Neural cell (in vitro differentiated cells): ENCODE measurements around the gene MYO1D. TPM values are rescaled to one million over a fixed set of nuclear protein-coding genes. Genes with fewer than 3 reads are reported as not detected.

Experiments used
- H2AFZ ChIP-seq: fragments of 200-600, 300-800 bp; sonication (generic), shearing (Covaris generic); 2 replicates; pipeline ENCODE4 v1.6.0; 2014; ENCODE audit warnings: low read depth, mild to moderate bottlenecking, antibody characterized with exemption, low read length, moderate library complexity
- H3F3A ChIP-seq: fragments of 200-600 bp; shearing (Covaris generic); 2 replicates; pipeline ENCODE4 v1.6.1; 2016; ENCODE audit warnings: mild to moderate bottlenecking, moderate library complexity, mixed read lengths, antibody characterized with exemption, low read length; ENCODE audit not compliant: insufficient read depth, poor library complexity, severe bottlenecking
- H3K27ac ChIP-seq: fragments of 200-600, 300-800 bp; sonication (generic), shearing (Covaris generic); 2 replicates; pipeline ENCODE4 v1.5.1; 2014; ENCODE audit warnings: mild to moderate bottlenecking, low read length, moderate library complexity
- H3K27me3 ChIP-seq: fragments of 300-800, 200-600 bp; sonication (generic), shearing (Covaris generic); 2 replicates; pipeline ENCODE4 v1.6.0; 2014; ENCODE audit warnings: mild to moderate bottlenecking, low read depth, low read length, moderate library complexity; ENCODE audit not compliant: insufficient read depth
- H3K36me3 ChIP-seq: fragments of 300-800, 200-600 bp; sonication (generic), shearing (Covaris generic); 2 replicates; pipeline ENCODE4 v1.5.1; 2014; ENCODE audit warnings: mild to moderate bottlenecking, antibody characterized with exemption, low read length, moderate library complexity; ENCODE audit not compliant: insufficient read depth
- H3K4me2 ChIP-seq: fragments of 300-800, 200-600 bp; sonication (generic), shearing (Covaris generic); 2 replicates; pipeline ENCODE4 v1.6.0; 2014; ENCODE audit warnings: mild to moderate bottlenecking, low read length
- H3K4me3 ChIP-seq: fragments of 300-800, 200-600 bp; sonication (generic), shearing (Covaris generic); 2 replicates; pipeline ENCODE4 v1.5.1; 2014; ENCODE audit warnings: mild to moderate bottlenecking, low read length, moderate library complexity
- H3K79me2 ChIP-seq: fragments of 200-600 bp; shearing (Covaris generic); replicated peaks from 2 replicates; pipeline ENCODE4 v1.6.0; 2014; ENCODE audit warnings: mild to moderate bottlenecking, low read length, moderate library complexity; ENCODE audit not compliant: insufficient read depth
- H3K9ac ChIP-seq: fragments of 300-800, 200-600 bp; sonication (generic), shearing (Covaris generic); 2 replicates; pipeline ENCODE4 v1.6.1; 2016; ENCODE audit warnings: mild to moderate bottlenecking, low read length, mixed read lengths
- H3K9me2 ChIP-seq: fragments of 200-600 bp; shearing (Covaris generic); 2 replicates; pipeline ENCODE4 v1.6.1; 2016; ENCODE audit warnings: mild to moderate bottlenecking, low read length, mixed read lengths; ENCODE audit not compliant: insufficient read depth
- H3K9me3 ChIP-seq: fragments of 200-600, 300-800 bp; sonication (generic), shearing (Covaris generic); 2 replicates; pipeline ENCODE4 v1.6.1; 2016; ENCODE audit warnings: mild to moderate bottlenecking, mixed run types, low read length, moderate library complexity, mixed read lengths
- H4K20me1 ChIP-seq: fragments of 200-600 bp; shearing (Covaris generic); 2 replicates; pipeline ENCODE4 v1.6.1; 2016; ENCODE audit warnings: mild to moderate bottlenecking, mixed run types; ENCODE audit not compliant: insufficient read depth
- CTCF ChIP-seq: fragments of 450-650 bp; IDR thresholded peaks from 2 replicates; pipeline ENCODE4 v1.5.1; 2014; ENCODE audit warnings: antibody characterized with exemption, mild to moderate bottlenecking, moderate library complexity; ENCODE audit not compliant: poor library complexity, severe bottlenecking
- EP300 ChIP-seq: fragments of 450-650 bp; conservative IDR thresholded peaks from 2 replicates; pipeline ENCODE4 v1.6.1; 2014; ENCODE audit warnings: antibody characterized with exemption, mild to moderate bottlenecking, moderate library complexity; ENCODE audit not compliant: poor library complexity, severe bottlenecking
- EZH2 ChIP-seq: fragments of 200-600, 300-800 bp; shearing (Covaris generic), sonication (generic); IDR thresholded peaks from 2 replicates; pipeline ENCODE4 v1.6.1; 2014; ENCODE audit warnings: antibody characterized with exemption, low read length, borderline replicate concordance, mild to moderate bottlenecking; ENCODE audit not compliant: insufficient read depth, poor library complexity, severe bottlenecking
- MXI1 ChIP-seq: fragments of 450-650 bp; conservative IDR thresholded peaks from 2 replicates; pipeline ENCODE4 v1.6.1; 2014; ENCODE audit warnings: antibody characterized with exemption, mild to moderate bottlenecking; ENCODE audit not compliant: poor library complexity, severe bottlenecking
- POLR2AphosphoS5 ChIP-seq: IDR thresholded peaks from 2 replicates; pipeline ENCODE4 v1.6.1; 2012
- RAD21 ChIP-seq: fragments of 450-650 bp; conservative IDR thresholded peaks from 2 replicates; pipeline ENCODE4 v1.6.1; 2014; ENCODE audit warnings: antibody characterized with exemption, mild to moderate bottlenecking, moderate library complexity
- REST ChIP-seq: IDR thresholded peaks from 2 replicates; pipeline ENCODE4 v1.6.1; 2012; ENCODE audit warnings: borderline replicate concordance
- SMC3 ChIP-seq: fragments of 450-650 bp; conservative IDR thresholded peaks from 2 replicates; pipeline ENCODE4 v1.6.1; 2014; ENCODE audit warnings: antibody characterized with exemption, mild to moderate bottlenecking, moderate library complexity; ENCODE audit not compliant: poor library complexity
- TAF1 ChIP-seq: IDR thresholded peaks from 2 replicates; pipeline ENCODE4 v1.6.1; 2012; ENCODE audit warnings: low read depth
- polyA plus RNA-seq: library from polyadenylated mRNA; depleted of rRNA; stranded (reverse); fragments of >200 nt; gene quantifications from 2 replicates; pipeline ENCODE4 v1.2.3, GENCODE V29; 2014

MYO1D gene
- polyA plus RNA-seq, 1 donor from 2014 or later, result 10.7 TPM

- Histone ChIP-seq H2AFZ (no peak overlapping the region), H3K36me3 (no peaks in the 10 kb centered on the region), H3K9me3 (peaks cover 4% of the 10 kb centered on the region), H3K27me3 (no peaks in the 10 kb centered on the region), H3K4me2 (no peak overlapping the region), H3F3A (no peaks in the 10 kb centered on the region), H4K20me1 (no peaks in the 10 kb centered on the region), H3K9me2 (no peaks in the 10 kb centered on the region), H3K27ac (no peak overlapping the region), H3K9ac (no peak overlapping the region), H3K79me2 (no peaks in the 10 kb centered on the region), H3K4me3 (no peak overlapping the region)
- TF ChIP-seq TAF1 (no peak), RAD21 (no peak), CTCF (no peak), REST (no peak), SMC3 (no peak), EP300 (no peak), POLR2AphosphoS5 (no peak), MXI1 (no peak), EZH2 (no peak)
Observed at GRCh38 chr17:32609884-32610650, 266.9 kb downstream of the MYO1D start.

- no peak overlapping the region for H2AFZ ChIP-seq
- no peaks in the 10 kb centered on the region for H3K9me2 ChIP-seq
- TF ChIP-seq CTCF (peak; percentile 16), TAF1 (no peak), EZH2 (no peak), RAD21 (no peak), MXI1 (no peak), SMC3 (no peak), REST (no peak), EP300 (no peak)
- H3K4me3 ChIP-seq, result no peak overlapping the region
- no peaks in the 10 kb centered on the region for H3K27me3 ChIP-seq
- peaks cover 4% of the 10 kb centered on the region for H3K9me3 ChIP-seq
- H3K4me2 ChIP-seq, result no peak overlapping the region
- H3F3A ChIP-seq, result no peaks in the 10 kb centered on the region
- no peaks in the 10 kb centered on the region for H3K36me3 ChIP-seq
- no peak overlapping the region for H3K27ac ChIP-seq
- H3K79me2 ChIP-seq, result no peaks in the 10 kb centered on the region
- no peak overlapping the region for H3K9ac ChIP-seq
- no peaks in the 10 kb centered on the region for H4K20me1 ChIP-seq
Observed at GRCh38 chr17:32609085-32609484, 267.8 kb downstream of the MYO1D start.
